Upper lobe of left lung (tissue), 6 donors: Measurements from ENCODE around the gene ITGBL1. TPM values are rescaled to one million over a fixed set of nuclear protein-coding genes. Genes with fewer than 3 reads are reported as not detected.

Source experiments
- ATAC-seq, 2 donors: fragments of 200-7000 bp; cut with Tn5 transposase; one replicate each; pipeline ENCODE4 v1.9.1; 2022; ENCODE audit warnings: mild to moderate bottlenecking in 2 of 2, moderate library complexity in 2 of 2; ENCODE audit not compliant: low FRiP score in 2 of 2
- DNase-seq, 2 donors: peaks; one replicate each; pipeline ENCODE4 v3.0.0-alpha.2; 2019 to 2020
- H3K27ac ChIP-seq, 4 donors: fragments of 200-600 bp; sonication (generic); one replicate each; pipeline ENCODE4 v1.5.1; 2016 to 2019
- H3K27me3 ChIP-seq, 4 donors: fragments of 200-600 bp; sonication (generic); one replicate each; pipeline ENCODE4 v1.5.1; 2017 to 2019
- H3K36me3 ChIP-seq, 4 donors: fragments of 200-600 bp; sonication (generic); one replicate each; pipeline ENCODE4 v1.5.1; 2016 to 2019
- H3K4me1 ChIP-seq, 4 donors: fragments of 200-600 bp; sonication (generic); one replicate each; pipeline ENCODE4 v1.5.1; 2018 to 2019
- H3K4me3 ChIP-seq, 4 donors: fragments of 200-600 bp; sonication (generic); one replicate each; pipeline ENCODE4 v1.5.1; 2017 to 2019; ENCODE audit warnings: mild to moderate bottlenecking in 2 of 4, moderate library complexity in 1 of 4
- H3K9me3 ChIP-seq, 4 donors: fragments of 200-600 bp; sonication (generic); one replicate each; pipeline ENCODE4 v1.5.1; 2018 to 2019
- EP300 ChIP-seq, 4 donors: sonication (generic); formaldehyde crosslinking; IDR thresholded peaks; one replicate each; pipeline ENCODE4 v1.5.1; 2017; ENCODE audit warnings: antibody characterized with exemption in 4 of 4, control low read depth in 2 of 4
- POLR2A ChIP-seq, 4 donors: fragments of 450-650 bp; IDR thresholded peaks; one replicate each; pipeline ENCODE4 v1.5.1; 2016 to 2017; ENCODE audit warnings: antibody characterized with exemption in 4 of 4, mild to moderate bottlenecking in 2 of 4
- POLR2AphosphoS5 ChIP-seq, 2 donors: sonication (generic); formaldehyde crosslinking; IDR thresholded peaks; one replicate each; pipeline ENCODE4 v1.5.1; 2017; ENCODE audit warnings: antibody characterized with exemption in 2 of 2
- WGBS, 2 donors: methylation state at CpG; one replicate each; pipeline ENCODE4 v1.1.5; 2017 to 2018; 5-methylcytosine and 5-hydroxymethylcytosine counted together
- total RNA-seq, 6 donors: library from RNA; depleted of rRNA in 4 of 6; stranded (reverse); fragments of >200 nt in 4 of 6; gene quantifications; one replicate each; pipeline versions ENCODE4 v1.1.0 to v1.2.1, GENCODE V29; 2016 to 2021
- TF ChIP-seq, protein P1 (sequence below), 6 experiments: fragments of 450-650 bp in 4 of 6; fragments of 200-600 bp in 2 of 6; sonication (generic) in 2 of 6; IDR thresholded peaks; one replicate each; pipeline ENCODE4 v1.5.1; 2016 to 2019; ENCODE audit warnings: antibody characterized with exemption in 6 of 6
- donor health status: DM: no; HTN: no; CAD: no; lungs with moderate emphysema.
- donor health status: DM: no; HTN: yes; CAD: no; lungs with severe emphysema.

Gene ITGBL1
- total RNA-seq, 6 donors from 2014 or later: 5.2 to 51.9 (median 21.9) TPM

DNA sequence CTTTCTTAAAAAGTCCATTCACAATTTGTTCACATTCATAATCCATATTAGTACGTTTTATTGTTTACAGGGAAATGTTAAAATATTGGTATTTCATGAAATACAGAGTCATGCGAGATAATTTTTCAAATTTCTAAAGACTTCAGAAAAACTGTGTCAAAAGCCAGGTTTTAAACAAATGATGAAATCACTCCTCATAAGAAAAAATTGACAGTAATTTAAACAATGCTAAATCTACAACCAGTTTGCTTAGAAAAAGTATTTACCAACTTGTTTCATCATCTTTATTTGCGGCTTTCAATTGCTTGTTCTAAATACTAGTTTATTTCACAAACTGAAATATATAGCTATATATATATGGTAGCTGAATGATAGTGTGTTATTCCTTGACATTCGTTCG, 35.0 kb upstream of the ITGBL1 start:
- Histone ChIP-seq H3K9me3 (no peaks in the 10 kb centered on the region), H3K4me3 (no peak overlapping the region), H3K27me3 (peaks cover 0 to 15% (median 7%) of the 10 kb centered on the region in 4 donors), H3K27ac (no peak overlapping the region), H3K4me1 (peaks cover 0 to 17% (median 7%) of the 10 kb centered on the region in 4 donors), H3K36me3 (no peaks in the 10 kb centered on the region)
- ATAC-seq: no peak
- WGBS, 2 donors: 81 to 88% methylated on average over 5 of the region's 5 CpGs
- no peak for TF ChIP-seq EP300 (IDR thresholded peaks at IDR 0.05)
- no peak for TF ChIP-seq POLR2A (IDR thresholded peaks at IDR 0.05)
- TF ChIP-seq, protein P1, sequence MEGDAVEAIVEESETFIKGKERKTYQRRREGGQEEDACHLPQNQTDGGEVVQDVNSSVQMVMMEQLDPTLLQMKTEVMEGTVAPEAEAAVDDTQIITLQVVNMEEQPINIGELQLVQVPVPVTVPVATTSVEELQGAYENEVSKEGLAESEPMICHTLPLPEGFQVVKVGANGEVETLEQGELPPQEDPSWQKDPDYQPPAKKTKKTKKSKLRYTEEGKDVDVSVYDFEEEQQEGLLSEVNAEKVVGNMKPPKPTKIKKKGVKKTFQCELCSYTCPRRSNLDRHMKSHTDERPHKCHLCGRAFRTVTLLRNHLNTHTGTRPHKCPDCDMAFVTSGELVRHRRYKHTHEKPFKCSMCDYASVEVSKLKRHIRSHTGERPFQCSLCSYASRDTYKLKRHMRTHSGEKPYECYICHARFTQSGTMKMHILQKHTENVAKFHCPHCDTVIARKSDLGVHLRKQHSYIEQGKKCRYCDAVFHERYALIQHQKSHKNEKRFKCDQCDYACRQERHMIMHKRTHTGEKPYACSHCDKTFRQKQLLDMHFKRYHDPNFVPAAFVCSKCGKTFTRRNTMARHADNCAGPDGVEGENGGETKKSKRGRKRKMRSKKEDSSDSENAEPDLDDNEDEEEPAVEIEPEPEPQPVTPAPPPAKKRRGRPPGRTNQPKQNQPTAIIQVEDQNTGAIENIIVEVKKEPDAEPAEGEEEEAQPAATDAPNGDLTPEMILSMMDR (IDR thresholded peaks at IDR 0.05): no peak
- TF ChIP-seq POLR2AphosphoS5 (IDR thresholded peaks at IDR 0.05): no peak
- DNase-seq: no peak

DNA sequence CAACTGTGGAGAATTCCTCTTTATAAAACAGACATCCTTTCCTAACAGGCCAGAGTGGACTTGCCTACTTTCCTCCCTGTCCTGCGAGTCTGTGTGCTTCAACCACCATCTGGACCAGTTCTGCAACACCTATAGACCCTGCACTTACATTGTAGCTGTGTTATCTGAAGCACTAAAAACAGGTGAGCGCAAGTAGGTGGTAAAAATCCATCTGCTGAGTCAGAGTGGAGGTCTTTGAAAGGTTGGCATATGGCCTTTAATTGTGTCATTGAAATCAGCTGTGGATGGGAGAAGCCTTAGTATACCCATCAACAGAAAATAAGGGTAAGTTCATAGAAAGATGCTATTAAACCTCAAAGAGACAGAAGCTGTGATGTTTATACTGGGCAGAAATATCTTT, 28.6 kb upstream of the ITGBL1 start:
- ATAC-seq (no peak), DNase-seq (no peak)
- H3K27ac ChIP-seq: no peak overlapping the region

DNA sequence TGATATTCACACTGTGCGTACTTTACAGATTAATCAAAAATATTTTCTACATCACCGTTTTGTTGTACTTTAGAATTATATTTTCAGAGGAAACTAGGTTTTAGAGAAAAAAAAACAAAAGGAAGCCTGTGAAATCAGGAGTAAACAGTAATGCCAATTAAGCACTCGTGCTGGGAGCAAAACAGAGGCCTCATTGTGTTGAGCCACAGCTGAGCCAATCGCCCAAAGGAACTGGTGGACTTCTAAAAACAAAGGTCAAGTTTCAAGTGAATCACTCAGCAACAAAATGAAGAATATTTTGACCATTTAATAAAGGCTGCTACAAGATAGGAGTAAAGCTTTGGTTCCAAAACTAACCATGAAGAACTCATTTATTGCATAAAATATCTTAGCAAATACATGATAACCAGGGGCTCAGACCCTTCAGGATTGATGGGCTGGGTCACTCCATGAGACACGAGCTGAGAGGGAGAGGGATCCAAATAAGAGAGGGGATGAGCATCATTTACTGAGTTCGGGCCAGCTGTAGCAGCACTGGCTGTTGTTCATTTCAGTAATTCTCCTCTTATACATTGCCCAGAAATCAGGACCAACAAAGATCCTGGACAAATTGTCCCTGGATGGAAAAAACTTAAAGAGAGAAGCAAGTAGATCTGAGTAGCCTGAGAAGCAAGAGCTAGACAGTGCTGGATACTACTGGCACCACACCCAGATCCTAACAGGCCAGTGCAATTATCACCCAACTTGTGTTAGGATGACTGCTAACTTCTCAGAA, 27.9 kb upstream of the ITGBL1 start:
- no peak overlapping the region for H3K27ac ChIP-seq
- no peak overlapping the region for H3K4me3 ChIP-seq
- ATAC-seq (no peak), DNase-seq (no peak)
- TF ChIP-seq EP300 (IDR thresholded peaks at IDR 0.05): no peak
- TF ChIP-seq, protein P1 (IDR thresholded peaks at IDR 0.05): no peak
- TF ChIP-seq POLR2A (IDR thresholded peaks at IDR 0.05): no peak
- TF ChIP-seq POLR2AphosphoS5 (IDR thresholded peaks at IDR 0.05): no peak
- no peaks in the 10 kb centered on the region for H3K36me3 ChIP-seq
- no peaks in the 10 kb centered on the region for H3K27me3 ChIP-seq
- no peaks in the 10 kb centered on the region for H3K9me3 ChIP-seq
- 47 to 61% methylated on average over 6 of the region's 6 CpGs for WGBS, 2 donors
- no peaks in the 10 kb centered on the region for H3K4me1 ChIP-seq

More for the DNA sequence above, 28.6 kb upstream of the ITGBL1 start:
- no peaks in the 10 kb centered on the region for H3K4me1 ChIP-seq
- no peak overlapping the region for H3K4me3 ChIP-seq
- H3K27me3 ChIP-seq: no peaks in the 10 kb centered on the region
- no peaks in the 10 kb centered on the region for H3K36me3 ChIP-seq
- WGBS, 2 donors: 87 to 89% methylated on average over 2 of the region's 2 CpGs
- TF ChIP-seq, protein P1 (IDR thresholded peaks at IDR 0.05): no peak
- no peak for TF ChIP-seq POLR2AphosphoS5 (IDR thresholded peaks at IDR 0.05)
- no peak for TF ChIP-seq EP300 (IDR thresholded peaks at IDR 0.05)
- TF ChIP-seq POLR2A (IDR thresholded peaks at IDR 0.05): no peak
- no peaks in the 10 kb centered on the region for H3K9me3 ChIP-seq

DNA sequence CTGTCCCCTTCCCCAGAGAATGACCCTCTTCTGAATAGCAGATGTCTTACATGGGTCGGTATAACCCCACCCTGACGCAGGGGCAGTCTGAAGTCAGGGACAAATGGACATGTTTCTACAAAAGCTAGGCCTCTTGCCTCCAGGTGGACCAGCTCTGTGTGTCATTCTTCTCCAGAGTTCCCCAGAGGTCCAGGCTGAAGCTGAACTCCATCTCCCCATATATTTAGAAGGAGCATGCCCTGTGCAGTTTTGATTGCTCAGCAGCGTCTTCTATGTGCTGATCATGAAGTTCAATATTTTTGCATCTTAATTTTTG, 27.4 kb upstream of the ITGBL1 start:
- ATAC-seq (no peak), DNase-seq (no peak)
- Histone ChIP-seq H3K9me3 (no peaks in the 10 kb centered on the region), H3K4me1 (no peaks in the 10 kb centered on the region), H3K27me3 (no peaks in the 10 kb centered on the region), H3K4me3 (no peak overlapping the region), H3K27ac (no peak overlapping the region), H3K36me3 (no peaks in the 10 kb centered on the region)
- TF ChIP-seq, protein P1 (IDR thresholded peaks at IDR 0.05): no peak
- no peak for TF ChIP-seq POLR2AphosphoS5 (IDR thresholded peaks at IDR 0.05)
- no peak for TF ChIP-seq EP300 (IDR thresholded peaks at IDR 0.05)
- TF ChIP-seq POLR2A (IDR thresholded peaks at IDR 0.05): no peak
- 87 to 90% methylated on average over 3 of the region's 3 CpGs for WGBS, 2 donors

DNA sequence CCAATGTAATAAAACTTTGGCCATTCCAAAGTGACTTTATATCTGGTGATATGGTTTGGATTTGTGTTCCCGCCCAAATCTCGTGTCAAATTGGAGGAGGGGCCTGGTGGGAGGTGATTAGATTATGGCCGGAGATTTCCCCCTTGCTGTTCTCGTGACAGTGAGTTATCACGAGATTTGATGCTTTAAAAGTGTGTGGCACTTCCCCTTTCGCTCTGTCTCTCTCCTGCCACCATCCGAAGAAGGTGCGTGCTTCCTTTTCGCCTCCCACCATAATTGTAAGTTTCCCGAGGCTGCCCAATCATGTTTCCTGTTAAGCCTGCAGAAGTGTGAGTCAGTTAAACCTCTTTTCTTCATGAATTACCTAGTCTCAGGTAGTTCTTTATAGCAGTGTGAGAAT, 26.9 kb upstream of the ITGBL1 start:
- 72 to 73% methylated on average over 10 of the region's 10 CpGs for WGBS, 2 donors
- TF ChIP-seq EP300 (IDR thresholded peaks at IDR 0.05) (no peak), POLR2A (IDR thresholded peaks at IDR 0.05) (no peak), POLR2AphosphoS5 (IDR thresholded peaks at IDR 0.05) (no peak)
- TF ChIP-seq, protein P1 (IDR thresholded peaks at IDR 0.05): no peak
- Histone ChIP-seq H3K27ac (no peak overlapping the region), H3K4me3 (no peak overlapping the region), H3K27me3 (no peaks in the 10 kb centered on the region), H3K4me1 (no peaks in the 10 kb centered on the region), H3K36me3 (no peaks in the 10 kb centered on the region), H3K9me3 (no peaks in the 10 kb centered on the region)
- ATAC-seq (no peak), DNase-seq (no peak)
